Brain microvascular endothelial cell (primary cell): ENCODE data around the gene DPT.

Experiments used
- DNase-seq: peaks from one replicate; pipeline ENCODE4 v3.0.0-alpha.2; 2020
- H3K27ac ChIP-seq: fragments of 250-450 bp; sonication (Bioruptor Pico); 2 replicates; pipeline ENCODE4 v1.5.1; 2020; ENCODE audit warnings: mild to moderate bottlenecking, moderate library complexity
- H3K27me3 ChIP-seq: fragments of 250-450 bp; sonication (Bioruptor Pico); replicated peaks from 2 replicates; pipeline ENCODE4 v1.5.1; 2020; ENCODE audit warnings: mild to moderate bottlenecking
- H3K36me3 ChIP-seq: fragments of 250-450 bp; sonication (Bioruptor Pico); replicated peaks from 2 replicates; pipeline ENCODE4 v1.5.1; 2020; ENCODE audit warnings: mild to moderate bottlenecking
- H3K4me3 ChIP-seq: 2 replicates; pipeline ENCODE4 v1.5.1; 2011; ENCODE audit warnings: low read depth, mild to moderate bottlenecking, control low read depth, low read length, moderate library complexity
- CTCF ChIP-seq: IDR thresholded peaks from 2 replicates; pipeline ENCODE4 v1.5.1; 2011; ENCODE audit warnings: low read depth, mild to moderate bottlenecking, moderate library complexity, low read length, control low read depth, inconsistent platforms; ENCODE audit errors: missing control alignments
- in situ Hi-C: cut with HindIII; loops from 2 replicates; pipeline ENCODE4 v1.10.0; 2017; ENCODE audit warnings: low sequenced_read_pairs, low pct_ligation_motif_present

Gene DPT

DNA sequence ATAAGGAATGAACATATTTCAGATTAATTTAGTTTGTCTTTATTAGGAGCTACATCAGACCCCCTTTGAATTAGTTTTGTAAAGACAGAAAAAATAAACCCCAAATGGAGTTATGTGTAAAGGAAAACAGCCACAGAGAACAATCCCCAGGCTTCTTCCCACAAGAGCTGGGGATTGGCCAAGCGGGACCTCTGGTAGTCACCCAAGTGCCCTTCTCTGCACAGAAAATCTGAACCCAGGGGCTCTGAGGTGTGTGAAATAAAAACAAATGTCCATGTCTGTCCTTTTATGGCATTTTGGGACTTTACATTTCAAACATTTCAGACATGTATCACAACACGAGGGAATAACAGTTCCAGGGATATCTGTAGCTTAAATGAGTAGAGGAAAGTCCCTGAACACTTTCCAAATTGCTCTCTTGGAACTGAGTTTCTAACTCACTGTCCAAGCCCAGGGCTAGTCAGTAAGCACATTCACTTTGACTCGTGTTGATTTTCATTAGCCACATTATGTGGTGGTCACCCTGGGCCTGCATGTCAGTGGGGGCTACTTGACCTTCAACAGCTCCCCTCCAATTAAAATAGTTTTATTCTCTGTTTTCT lies 22.5 kb downstream of the DPT start:
- H3K27me3 ChIP-seq = no peaks in the 10 kb centered on the region
- no peaks in the 10 kb centered on the region for H3K36me3 ChIP-seq
- DNase-seq = no peak
- no peak overlapping the region for H3K4me3 ChIP-seq
- in situ Hi-C loops = no loop called here
- H3K27ac ChIP-seq = no peak overlapping the region
- no peak for TF ChIP-seq CTCF

GRCh38 chr1:168700575-168701268 lies 28.3 kb downstream of the DPT start:
- in situ Hi-C loops = no loop called here
- no peak for DNase-seq
- Histone ChIP-seq H3K36me3 (no peaks in the 10 kb centered on the region), H3K4me3 (no peak overlapping the region), H3K27ac (no peak overlapping the region), H3K27me3 (no peaks in the 10 kb centered on the region)
- no peak for TF ChIP-seq CTCF

DNA sequence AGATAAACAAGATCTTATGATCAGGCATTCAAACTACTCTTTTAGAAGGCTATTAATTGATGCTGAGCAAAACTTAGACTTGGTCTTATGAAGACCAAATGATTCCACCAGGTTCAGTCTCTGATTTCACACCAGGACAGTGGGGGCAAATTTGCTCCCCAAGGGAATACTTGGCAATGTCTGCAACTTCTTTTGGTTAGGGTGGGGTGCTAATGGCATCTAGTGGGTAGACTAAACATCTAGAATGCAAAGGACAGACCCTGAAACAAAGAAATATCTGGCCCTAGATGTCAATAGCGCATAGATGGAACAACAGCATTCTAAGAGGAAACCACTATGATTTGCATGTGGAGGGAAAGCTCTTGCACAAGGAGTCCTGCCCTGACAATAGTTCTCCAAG lies 30.6 kb downstream of the DPT start:
- in situ Hi-C loops = no loop called here
- DNase-seq = no peak
- Histone ChIP-seq H3K36me3 (no peaks in the 10 kb centered on the region), H3K27ac (no peak overlapping the region), H3K27me3 (no peaks in the 10 kb centered on the region), H3K4me3 (no peak overlapping the region)
- no peak for TF ChIP-seq CTCF

DNA sequence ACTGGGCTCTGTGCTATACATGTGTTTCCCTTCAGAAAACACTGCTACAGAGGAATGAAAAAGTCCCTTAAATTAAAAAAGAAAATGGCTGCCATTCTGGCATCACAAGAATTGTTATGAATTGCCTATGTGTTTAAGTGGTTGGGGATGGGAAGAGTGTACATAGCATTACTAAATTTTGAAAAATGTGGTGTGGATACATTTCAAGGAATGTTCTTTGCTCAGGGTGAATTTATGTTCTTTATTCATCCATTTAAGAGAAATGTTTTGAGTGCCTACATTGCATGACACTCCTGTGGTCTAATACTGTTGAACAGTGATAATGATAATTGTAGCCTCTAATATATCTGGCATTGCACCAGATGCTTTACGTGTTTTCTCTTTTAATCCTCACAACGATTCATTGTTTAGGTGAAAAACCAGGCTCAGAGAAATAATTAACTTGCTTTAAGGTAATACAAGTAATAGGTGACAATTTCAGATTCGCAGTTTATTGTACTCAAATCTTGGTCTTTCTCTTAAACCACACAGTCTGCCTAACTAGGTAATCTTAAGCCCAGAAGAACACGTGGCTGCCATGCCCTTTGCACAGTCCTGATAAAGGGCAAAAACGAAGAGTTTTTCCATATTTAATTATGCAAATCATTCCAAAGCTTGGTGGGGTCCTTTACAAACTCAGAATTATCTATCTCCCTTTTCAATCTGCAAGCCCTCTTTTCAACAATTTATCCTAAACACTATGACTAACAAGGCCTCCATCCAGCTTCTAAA lies 31.5 kb downstream of the DPT start:
- Histone ChIP-seq H3K36me3 (no peaks in the 10 kb centered on the region), H3K27me3 (no peaks in the 10 kb centered on the region), H3K27ac (no peak overlapping the region), H3K4me3 (no peak overlapping the region)
- in situ Hi-C loops = no loop called here
- no peak for TF ChIP-seq CTCF
- DNase-seq = no peak

DNA sequence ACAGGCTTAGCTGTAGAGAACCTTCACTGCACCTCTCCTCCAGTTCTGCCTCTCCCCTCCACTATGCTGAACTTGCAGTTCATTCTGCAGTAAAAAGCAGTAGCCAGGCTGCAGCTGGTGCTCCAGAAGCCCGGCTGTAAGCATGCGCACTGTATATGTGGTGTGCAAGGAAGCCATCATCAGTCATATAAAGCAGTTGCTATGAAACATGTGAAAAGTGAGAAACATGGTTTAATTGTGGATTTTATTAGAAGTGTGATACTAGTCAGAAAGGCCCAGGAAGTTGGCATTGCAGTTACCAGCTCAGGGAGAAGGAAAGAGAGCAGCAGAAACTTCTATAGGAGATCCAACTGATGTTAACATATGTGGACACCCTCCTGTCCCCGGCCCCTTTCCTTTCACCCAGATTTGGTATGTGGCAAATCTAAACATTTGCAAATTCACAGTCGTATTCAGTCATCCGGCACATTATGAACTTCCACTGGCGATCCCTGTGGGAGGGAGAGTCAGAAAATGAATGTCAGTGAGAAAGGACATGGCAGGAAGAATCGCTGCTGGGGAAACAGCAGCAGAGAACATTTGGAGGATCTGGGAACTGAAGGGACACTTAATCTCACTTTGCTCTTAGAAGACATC lies 32.8 kb downstream of the DPT start:
- no peak for TF ChIP-seq CTCF
- Histone ChIP-seq H3K27me3 (no peaks in the 10 kb centered on the region), H3K4me3 (no peak overlapping the region), H3K36me3 (no peaks in the 10 kb centered on the region), H3K27ac (no peak overlapping the region)
- in situ Hi-C loops = no loop called here
- no peak for DNase-seq
